ENCODE data around the gene PGAM1. TPM values are rescaled to one million over a fixed set of nuclear protein-coding genes. Genes with fewer than 3 reads are reported as not detected.

PGAM1 gene
- total RNA-seq, 4 donors from 2014 or later, result 142 to 166 (median 155) TPM

DNA sequence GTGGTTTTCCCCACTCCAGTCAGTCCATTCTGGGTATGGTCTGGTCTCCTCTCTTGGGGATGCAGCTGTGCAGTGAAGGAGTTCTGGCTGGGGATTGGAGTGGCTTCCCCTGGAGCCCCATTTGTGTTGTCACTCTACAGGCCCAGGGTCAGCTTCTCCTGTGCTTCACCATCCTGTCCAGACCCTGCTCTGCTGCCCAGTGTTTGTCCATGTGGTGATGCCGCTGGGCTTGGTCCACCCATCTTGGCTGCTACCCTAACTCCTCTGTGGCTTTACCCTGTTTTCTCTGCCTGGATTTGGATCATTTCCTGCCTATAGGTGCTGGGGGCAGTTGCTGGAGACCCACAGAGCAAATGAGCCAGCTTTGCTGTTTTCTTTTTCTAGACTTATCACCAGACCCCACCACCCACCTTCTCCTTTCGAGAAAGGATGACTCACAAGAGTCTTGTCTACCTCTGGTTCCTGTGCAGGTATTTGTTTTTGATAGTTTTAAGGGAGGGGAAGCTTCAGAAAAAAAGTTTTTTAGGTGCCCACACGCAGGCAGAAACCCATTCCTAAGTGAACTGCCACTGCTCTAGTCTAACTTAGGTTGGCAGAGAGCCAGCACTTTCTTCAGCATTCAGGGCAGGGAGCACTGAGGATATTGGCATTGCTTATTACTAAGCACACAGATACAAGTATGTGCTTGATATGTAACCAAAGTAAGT lies 28.5 kb downstream of the PGAM1 start:
- H3K4me3 ChIP-seq, result no peak overlapping the region
- H3K27me3 ChIP-seq, result no peaks in the 10 kb centered on the region
- H3K9me3 ChIP-seq, result no peaks in the 10 kb centered on the region
- peak overlapping the region in 1 of 4 donors; percentile 36 for H3K27ac ChIP-seq
- H3K4me1 ChIP-seq, result peaks cover 0 to 49% (median 0%) of the 10 kb centered on the region in 4 donors
- H3K36me3 ChIP-seq, result peaks cover 6 to 81% (median 19%) of the 10 kb centered on the region in 3 donors
- TF ChIP-seq, protein P1, sequence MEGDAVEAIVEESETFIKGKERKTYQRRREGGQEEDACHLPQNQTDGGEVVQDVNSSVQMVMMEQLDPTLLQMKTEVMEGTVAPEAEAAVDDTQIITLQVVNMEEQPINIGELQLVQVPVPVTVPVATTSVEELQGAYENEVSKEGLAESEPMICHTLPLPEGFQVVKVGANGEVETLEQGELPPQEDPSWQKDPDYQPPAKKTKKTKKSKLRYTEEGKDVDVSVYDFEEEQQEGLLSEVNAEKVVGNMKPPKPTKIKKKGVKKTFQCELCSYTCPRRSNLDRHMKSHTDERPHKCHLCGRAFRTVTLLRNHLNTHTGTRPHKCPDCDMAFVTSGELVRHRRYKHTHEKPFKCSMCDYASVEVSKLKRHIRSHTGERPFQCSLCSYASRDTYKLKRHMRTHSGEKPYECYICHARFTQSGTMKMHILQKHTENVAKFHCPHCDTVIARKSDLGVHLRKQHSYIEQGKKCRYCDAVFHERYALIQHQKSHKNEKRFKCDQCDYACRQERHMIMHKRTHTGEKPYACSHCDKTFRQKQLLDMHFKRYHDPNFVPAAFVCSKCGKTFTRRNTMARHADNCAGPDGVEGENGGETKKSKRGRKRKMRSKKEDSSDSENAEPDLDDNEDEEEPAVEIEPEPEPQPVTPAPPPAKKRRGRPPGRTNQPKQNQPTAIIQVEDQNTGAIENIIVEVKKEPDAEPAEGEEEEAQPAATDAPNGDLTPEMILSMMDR (IDR thresholded peaks at IDR 0.05), result no peak
- TF ChIP-seq EP300 (IDR thresholded peaks at IDR 0.05), result no peak
- no peak for TF ChIP-seq POLR2A (IDR thresholded peaks at IDR 0.05)
- WGBS, 2 donors, result 73 to 74% methylated on average over 3 of the region's 3 CpGs
- peak in 1 of 2 donors; percentile 66 for DNase-seq (ENCODE audit: low spot score in 2 of 2)

DNA sequence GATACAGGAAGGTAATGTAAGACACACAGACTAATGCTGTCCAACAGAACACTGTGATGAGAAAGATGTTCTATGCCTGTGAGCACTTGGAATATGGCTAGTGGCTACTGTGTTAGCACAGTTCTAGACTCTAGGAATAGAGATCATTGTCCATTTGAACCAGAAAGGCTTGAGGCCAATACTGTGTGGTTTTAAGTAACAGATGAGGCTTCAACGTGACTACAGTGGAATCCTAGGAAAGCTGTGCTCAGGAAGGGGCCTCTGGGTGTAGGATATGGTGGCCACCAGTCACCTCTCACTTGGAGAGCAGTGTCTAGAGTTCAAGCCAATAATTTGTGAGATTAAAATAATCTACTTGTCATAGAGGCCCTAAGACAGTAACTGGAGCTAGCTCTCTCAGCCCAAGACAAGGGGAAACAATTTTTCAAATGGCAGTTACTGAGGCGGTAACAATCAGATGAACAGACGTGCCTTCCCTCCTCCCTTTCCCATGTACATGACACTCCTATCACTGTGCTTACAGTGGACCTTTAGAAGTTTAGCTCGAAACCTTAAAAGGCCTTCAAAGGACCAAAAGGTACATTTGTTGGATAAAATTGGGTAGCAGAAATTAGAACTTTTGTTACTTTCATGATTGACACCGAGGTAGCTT lies 30.2 kb downstream of the PGAM1 start:
- Histone ChIP-seq H3K36me3 (peaks cover 6 to 98% (median 35%) of the 10 kb centered on the region in 3 donors), H3K27me3 (no peaks in the 10 kb centered on the region), H3K4me1 (peaks cover 0 to 36% (median 0%) of the 10 kb centered on the region in 4 donors), H3K27ac (peak overlapping the region in 1 of 4 donors; percentile 11), H3K4me3 (no peak overlapping the region), H3K9me3 (no peaks in the 10 kb centered on the region)
- DNase-seq (ENCODE audit: low spot score in 2 of 2), result no peak
- 58 to 68% methylated on average over 5 of the region's 5 CpGs for WGBS, 2 donors
- TF ChIP-seq EP300 (IDR thresholded peaks at IDR 0.05) (no peak), POLR2A (IDR thresholded peaks at IDR 0.05) (no peak)

- 56 to 62% methylated on average over 3 of the region's 3 CpGs for WGBS, 2 donors
- TF ChIP-seq, protein P1 (IDR thresholded peaks at IDR 0.05), result no peak
- TF ChIP-seq POLR2A (IDR thresholded peaks at IDR 0.05) (no peak), EP300 (IDR thresholded peaks at IDR 0.05) (no peak)
- no peaks in the 10 kb centered on the region for H3K9me3 ChIP-seq
- no peaks in the 10 kb centered on the region for H3K27me3 ChIP-seq
- H3K4me3 ChIP-seq, result no peak overlapping the region
- H3K4me1 ChIP-seq, result peaks cover 0 to 32% (median 0%) of the 10 kb centered on the region in 4 donors
- no peak overlapping the region for H3K27ac ChIP-seq
- DNase-seq (ENCODE audit: low spot score in 2 of 2), result no peak
- peaks cover 6 to 98% (median 36%) of the 10 kb centered on the region in 3 donors for H3K36me3 ChIP-seq
Observed at GRCh38 chr10:97456686-97457065, 30.7 kb downstream of the PGAM1 start.

GRCh38 chr10:97459111-97459510 lies 33.1 kb downstream of the PGAM1 start:
- DNase-seq (ENCODE audit: low spot score in 2 of 2), result no peak
- WGBS, 2 donors, result 89 to 92% methylated on average over 7 of the region's 7 CpGs

DNA sequence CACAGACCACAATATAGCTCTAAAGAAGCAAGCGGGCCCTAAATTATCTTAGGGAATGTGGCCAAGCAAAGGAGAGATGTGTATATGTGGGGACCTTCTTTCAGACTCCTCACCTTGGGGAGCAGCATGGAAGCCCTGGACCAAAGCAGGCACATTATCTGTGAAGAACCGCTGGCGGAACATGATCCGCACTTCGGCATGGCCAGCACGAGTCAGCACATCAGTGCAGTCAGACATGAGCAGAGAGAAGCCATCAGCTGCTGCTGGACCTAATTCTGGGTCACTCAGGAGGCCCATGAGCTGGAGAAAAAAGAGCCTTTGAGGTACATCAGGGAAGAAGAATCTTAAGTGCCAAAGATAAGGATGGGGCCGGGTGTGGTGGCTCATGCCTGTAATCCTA lies 33.9 kb downstream of the PGAM1 start:
- peaks cover 6 to 100% (median 47%) of the 10 kb centered on the region in 3 donors for H3K36me3 ChIP-seq
- H3K4me1 ChIP-seq, result peaks cover 0 to 26% (median 0%) of the 10 kb centered on the region in 4 donors
- 80 to 82% methylated on average over 7 of the region's 7 CpGs for WGBS, 2 donors
- H3K27me3 ChIP-seq, result no peaks in the 10 kb centered on the region
- no peak overlapping the region for H3K27ac ChIP-seq
- TF ChIP-seq EP300 (IDR thresholded peaks at IDR 0.05) (no peak), POLR2A (IDR thresholded peaks at IDR 0.05) (no peak)
- TF ChIP-seq, protein P1 (IDR thresholded peaks at IDR 0.05), result no peak
- no peak for DNase-seq (ENCODE audit: low spot score in 2 of 2)
- H3K4me3 ChIP-seq, result no peak overlapping the region
- no peaks in the 10 kb centered on the region for H3K9me3 ChIP-seq

More at GRCh38 chr10:97459111-97459510, 33.1 kb downstream of the PGAM1 start:
- peaks cover 6 to 98% (median 42%) of the 10 kb centered on the region in 3 donors for H3K36me3 ChIP-seq
- H3K4me1 ChIP-seq, result peaks cover 0 to 26% (median 0%) of the 10 kb centered on the region in 4 donors
- H3K4me3 ChIP-seq, result no peak overlapping the region
- H3K27me3 ChIP-seq, result no peaks in the 10 kb centered on the region
- no peaks in the 10 kb centered on the region for H3K9me3 ChIP-seq
- H3K27ac ChIP-seq, result no peak overlapping the region
- TF ChIP-seq, protein P1 (IDR thresholded peaks at IDR 0.05), result no peak
- no peak for TF ChIP-seq EP300 (IDR thresholded peaks at IDR 0.05)
- no peak for TF ChIP-seq POLR2A (IDR thresholded peaks at IDR 0.05)
